Measurements from ENCODE around the gene GIT1.

GRCh38 chr17:29612094-29612403 lies 22.6 kb upstream of the GIT1 start:
- no peak for TF ChIP-seq CTCF (IDR thresholded peaks at IDR 0.05; ENCODE audit: extremely low read depth in 1 of 2, insufficient read depth in 1 of 2, low read depth in 1 of 2, low read length in 2 of 2)
- TF ChIP-seq JUN (IDR thresholded peaks at IDR 0.05; ENCODE audit: borderline replicate concordance, insufficient read depth, insufficient read length, low read depth), result no peak
